Gastrocnemius medialis (tissue), 4 donors: ENCODE results near the gene ADARB2.

ENCODE experiments used
- POLR2A ChIP-seq, 2 donors: fragments of 450-650 bp; IDR thresholded peaks; one replicate each; pipeline ENCODE4 v1.6.1; 2017; ENCODE audit warnings: antibody characterized with exemption in 2 of 2, mild to moderate bottlenecking in 2 of 2, moderate library complexity in 2 of 2
- TF ChIP-seq, protein P1 (sequence below), 5 experiments: fragments of 450-650 bp in 3 of 5; fragments of 200-600 bp in 2 of 5; sonication (generic) in 2 of 5; IDR thresholded peaks in 4 of 5; conservative IDR thresholded peaks in 1 of 5; 1 replicate in 4 of 5; 2 replicates in 1 of 5; pipeline ENCODE4 v1.5.1; 2016 to 2019; ENCODE audit warnings: antibody characterized with exemption in 5 of 5, mild to moderate bottlenecking in 3 of 5, moderate library complexity in 3 of 5

DNA sequence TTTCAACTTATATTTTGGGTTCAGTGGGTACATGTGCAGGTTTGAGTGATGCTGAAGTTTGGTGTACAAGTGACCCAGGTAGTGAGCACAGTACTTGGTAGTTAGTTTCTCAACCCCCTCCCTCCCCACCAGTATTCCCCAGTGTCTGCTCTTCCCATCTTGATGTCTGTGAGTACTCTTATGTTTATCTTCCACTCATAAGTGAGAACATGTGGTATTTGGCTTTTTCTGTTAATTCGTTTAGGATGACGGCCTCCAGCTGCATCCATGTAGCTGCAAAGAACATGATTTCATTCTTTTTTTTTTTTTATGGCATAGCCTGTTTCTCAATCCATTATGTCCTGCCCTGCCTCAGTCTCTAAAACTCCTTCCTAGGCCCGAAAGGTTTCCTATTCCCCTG lies 459.0 kb downstream of the ADARB2 start:
- TF ChIP-seq, protein P1, sequence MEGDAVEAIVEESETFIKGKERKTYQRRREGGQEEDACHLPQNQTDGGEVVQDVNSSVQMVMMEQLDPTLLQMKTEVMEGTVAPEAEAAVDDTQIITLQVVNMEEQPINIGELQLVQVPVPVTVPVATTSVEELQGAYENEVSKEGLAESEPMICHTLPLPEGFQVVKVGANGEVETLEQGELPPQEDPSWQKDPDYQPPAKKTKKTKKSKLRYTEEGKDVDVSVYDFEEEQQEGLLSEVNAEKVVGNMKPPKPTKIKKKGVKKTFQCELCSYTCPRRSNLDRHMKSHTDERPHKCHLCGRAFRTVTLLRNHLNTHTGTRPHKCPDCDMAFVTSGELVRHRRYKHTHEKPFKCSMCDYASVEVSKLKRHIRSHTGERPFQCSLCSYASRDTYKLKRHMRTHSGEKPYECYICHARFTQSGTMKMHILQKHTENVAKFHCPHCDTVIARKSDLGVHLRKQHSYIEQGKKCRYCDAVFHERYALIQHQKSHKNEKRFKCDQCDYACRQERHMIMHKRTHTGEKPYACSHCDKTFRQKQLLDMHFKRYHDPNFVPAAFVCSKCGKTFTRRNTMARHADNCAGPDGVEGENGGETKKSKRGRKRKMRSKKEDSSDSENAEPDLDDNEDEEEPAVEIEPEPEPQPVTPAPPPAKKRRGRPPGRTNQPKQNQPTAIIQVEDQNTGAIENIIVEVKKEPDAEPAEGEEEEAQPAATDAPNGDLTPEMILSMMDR (IDR thresholded peaks at IDR 0.05 in 4 of 5, conservative IDR thresholded peaks at IDR 0.05 in 1 of 5): no peak
- no peak for TF ChIP-seq POLR2A (IDR thresholded peaks at IDR 0.05)
